ENCODE results near the gene MINDY4B. TPM values are rescaled to one million over a fixed set of nuclear protein-coding genes. Genes with fewer than 3 reads are reported as not detected.

Gene MINDY4B
- total RNA-seq, 6 experiments from 2014 or later = not detected

- Histone ChIP-seq H3K27ac (no peak overlapping the region), H3K4me3 (no peak overlapping the region), H3K36me3 (no peaks in the 10 kb centered on the region), H3K27me3 (no peaks in the 10 kb centered on the region), H3K9me3 (no peaks in the 10 kb centered on the region), H3K4me1 (no peaks in the 10 kb centered on the region)
- intact Hi-C loops (cut with DNase I) = no loop called here
- no peak for DNase-seq
- ATAC-seq = no peak
- WGBS (ENCODE audit: insufficient coverage, low coverage, low lambda C conversion rate, missing lambda C conversion rate) = 54% methylated on average over 7 of the region's 7 CpGs
- TF ChIP-seq, protein P1, sequence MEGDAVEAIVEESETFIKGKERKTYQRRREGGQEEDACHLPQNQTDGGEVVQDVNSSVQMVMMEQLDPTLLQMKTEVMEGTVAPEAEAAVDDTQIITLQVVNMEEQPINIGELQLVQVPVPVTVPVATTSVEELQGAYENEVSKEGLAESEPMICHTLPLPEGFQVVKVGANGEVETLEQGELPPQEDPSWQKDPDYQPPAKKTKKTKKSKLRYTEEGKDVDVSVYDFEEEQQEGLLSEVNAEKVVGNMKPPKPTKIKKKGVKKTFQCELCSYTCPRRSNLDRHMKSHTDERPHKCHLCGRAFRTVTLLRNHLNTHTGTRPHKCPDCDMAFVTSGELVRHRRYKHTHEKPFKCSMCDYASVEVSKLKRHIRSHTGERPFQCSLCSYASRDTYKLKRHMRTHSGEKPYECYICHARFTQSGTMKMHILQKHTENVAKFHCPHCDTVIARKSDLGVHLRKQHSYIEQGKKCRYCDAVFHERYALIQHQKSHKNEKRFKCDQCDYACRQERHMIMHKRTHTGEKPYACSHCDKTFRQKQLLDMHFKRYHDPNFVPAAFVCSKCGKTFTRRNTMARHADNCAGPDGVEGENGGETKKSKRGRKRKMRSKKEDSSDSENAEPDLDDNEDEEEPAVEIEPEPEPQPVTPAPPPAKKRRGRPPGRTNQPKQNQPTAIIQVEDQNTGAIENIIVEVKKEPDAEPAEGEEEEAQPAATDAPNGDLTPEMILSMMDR (IDR thresholded peaks at IDR 0.05) = no peak
- TF ChIP-seq POLR2A (IDR thresholded peaks at IDR 0.05) = no peak
Observed at GRCh38 chr3:150917951-150918350, 12.7 kb upstream of the MINDY4B start.

DNA sequence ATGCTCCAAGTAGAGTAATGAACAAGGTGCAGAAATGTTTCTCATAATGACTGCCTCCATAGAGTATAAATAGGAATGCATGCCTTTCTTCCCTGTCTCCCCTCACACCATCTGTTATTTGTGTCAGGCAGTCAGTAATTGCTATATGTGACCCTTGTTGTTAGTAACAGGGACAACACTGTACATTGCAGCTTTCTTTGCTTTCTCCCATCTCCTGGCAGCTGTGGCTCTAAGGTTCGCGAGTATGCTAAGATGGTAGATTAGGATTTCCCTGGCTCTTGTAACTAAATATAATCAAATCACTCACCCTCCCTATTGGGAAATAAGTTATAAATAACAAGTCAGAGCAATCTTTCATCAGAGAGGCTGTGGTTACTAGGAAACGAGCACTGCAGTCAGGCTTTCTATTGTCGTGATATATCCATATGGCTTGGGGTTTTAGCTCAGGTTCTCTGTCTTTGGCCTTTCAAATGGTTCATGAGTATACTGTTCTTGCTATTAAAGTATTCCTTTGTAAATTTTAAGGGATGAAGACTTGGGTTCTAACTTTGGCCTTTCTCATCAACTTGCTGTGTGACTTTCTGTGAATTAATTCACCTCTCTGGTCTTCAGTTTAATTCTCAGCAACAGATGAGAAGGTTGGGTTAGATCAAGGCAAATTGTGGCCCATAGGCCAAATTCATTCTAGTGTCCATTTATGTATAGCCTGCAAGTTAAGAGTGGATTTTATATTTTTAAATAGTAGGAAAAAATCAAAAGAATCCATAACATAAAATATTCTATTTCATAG, 8.1 kb upstream of the MINDY4B start:
- ATAC-seq (no peak), DNase-seq (no peak)
- H3K27me3 ChIP-seq = no peaks in the 10 kb centered on the region
- no peak for TF ChIP-seq POLR2A (IDR thresholded peaks at IDR 0.05)
- TF ChIP-seq, protein P1 (IDR thresholded peaks at IDR 0.05) = no peak
- intact Hi-C loops (cut with DNase I) = no loop called here
- no peaks in the 10 kb centered on the region for H3K4me1 ChIP-seq
- no peak overlapping the region for H3K27ac ChIP-seq
- H3K36me3 ChIP-seq = no peaks in the 10 kb centered on the region
- 88% methylated on average over 4 of the region's 4 CpGs for WGBS (ENCODE audit: insufficient coverage, low coverage, low lambda C conversion rate, missing lambda C conversion rate)
- H3K9me3 ChIP-seq = no peaks in the 10 kb centered on the region
- H3K4me3 ChIP-seq = no peak overlapping the region

DNA sequence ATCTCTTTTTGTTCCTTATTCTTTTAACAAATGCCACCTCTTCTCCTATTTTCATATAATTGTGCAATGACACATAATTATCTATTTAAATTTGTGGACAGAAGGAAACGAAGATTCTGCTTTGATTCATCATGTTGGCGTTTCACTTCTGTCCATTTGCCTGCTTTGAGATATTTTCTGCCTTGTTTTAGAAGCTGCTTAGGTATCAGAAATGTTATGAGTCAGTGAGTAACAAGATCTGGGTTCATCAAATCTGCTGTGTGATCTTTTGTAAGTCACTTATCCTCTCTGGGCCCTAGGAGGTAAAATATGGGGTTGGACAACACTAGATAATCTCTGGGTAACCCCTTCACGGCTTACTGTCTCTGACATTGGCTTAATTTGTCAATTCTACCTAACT, 7.3 kb upstream of the MINDY4B start:
- H3K4me3 ChIP-seq = no peak overlapping the region
- no peaks in the 10 kb centered on the region for H3K9me3 ChIP-seq
- intact Hi-C loops (cut with DNase I) = no loop called here
- 47% methylated on average over 3 of the region's 3 CpGs for WGBS (ENCODE audit: insufficient coverage, low coverage, low lambda C conversion rate, missing lambda C conversion rate)
- ATAC-seq (no peak), DNase-seq (no peak)
- H3K27ac ChIP-seq = no peak overlapping the region
- no peak for TF ChIP-seq POLR2A (IDR thresholded peaks at IDR 0.05)
- TF ChIP-seq, protein P1 (IDR thresholded peaks at IDR 0.05) = no peak
- no peaks in the 10 kb centered on the region for H3K27me3 ChIP-seq
- no peaks in the 10 kb centered on the region for H3K4me1 ChIP-seq
- H3K36me3 ChIP-seq = no peaks in the 10 kb centered on the region

GRCh38 chr3:150911771-150912170, 6.5 kb upstream of the MINDY4B start:
- ATAC-seq (no peak), DNase-seq (no peak)
- TF ChIP-seq, protein P1 (IDR thresholded peaks at IDR 0.05) = no peak
- TF ChIP-seq POLR2A (IDR thresholded peaks at IDR 0.05) = no peak
- H3K9me3 ChIP-seq = no peaks in the 10 kb centered on the region
- no peaks in the 10 kb centered on the region for H3K4me1 ChIP-seq
- no peaks in the 10 kb centered on the region for H3K36me3 ChIP-seq
- intact Hi-C loops (cut with DNase I) = no loop called here
- no peak overlapping the region for H3K4me3 ChIP-seq
- H3K27ac ChIP-seq = no peak overlapping the region
- no peaks in the 10 kb centered on the region for H3K27me3 ChIP-seq
